Measurements from ENCODE around the gene H2AZ2. TPM values are rescaled to one million over a fixed set of nuclear protein-coding genes. Genes with fewer than 3 reads are reported as not detected.

Gene H2AZ2
- total and polyA plus RNA-seq, 2 of the 4 experiments (the other 2 are of a cell fraction) = 156 to 162 TPM

- Histone ChIP-seq H3K27me3 (ENCODE audit: control insufficient read depth, insufficient read depth, low read length) (no peaks in the 10 kb centered on the region), H4K20me1 (ENCODE audit: insufficient read depth, low read length) (no peaks in the 10 kb centered on the region), H3K18ac (ENCODE audit: low read depth, low read length) (peak overlapping the region; percentile 84), H2BK20ac (ENCODE audit: low read depth, low read length) (peak overlapping the region; percentile 65), H3K56ac (ENCODE audit: extremely low read depth, insufficient read depth, low read length) (peak overlapping the region; percentile 70; the same call in 1 of the 2 replicates), H2BK120ac (ENCODE audit: low read depth, low read length) (peak overlapping the region; percentile 65), H2AFZ (replicated peaks; ENCODE audit: low read length, poor library complexity) (no peak overlapping the region), H3K23ac (ENCODE audit: low read depth, low read length) (no peak overlapping the region), H2BK15ac (ENCODE audit: low read depth, low read length) (peak overlapping the region; percentile 93; the same call in 2 of the 3 replicates), H3K4ac (ENCODE audit: low read depth, low read length) (peak overlapping the region; percentile 69), H2AK5ac (ENCODE audit: low read depth, low read length) (peak overlapping the region; percentile 87), H2AK9ac (replicated peaks; ENCODE audit: low read depth, low read length, poor library complexity) (no peak overlapping the region), H3K9me3 (ENCODE audit: control insufficient read depth, insufficient read depth, low read length) (no peaks in the 10 kb centered on the region), H4K5ac (ENCODE audit: low read depth, low read length) (peak overlapping the region; percentile 48), H3K36me3 (ENCODE audit: control insufficient read depth, insufficient read depth, low read length) (no peaks in the 10 kb centered on the region), H3K9ac (ENCODE audit: low read depth, low read length) (peak overlapping the region; percentile 67), H3K79me1 (ENCODE audit: low read depth in 1 of 2, low read length in 2 of 2) (peaks cover 3 to 9% of the 10 kb centered on the region in 2 experiments; a peak in 2 of 4 replicates), H2BK5ac (ENCODE audit: low read depth, low read length, poor library complexity, severe bottlenecking) (peak overlapping the region; percentile 86), H4K91ac (ENCODE audit: insufficient read depth, low read depth, low read length) (peak overlapping the region; percentile 51), H3K14ac (replicated peaks; ENCODE audit: low read depth, low read length) (peak overlapping the region; percentile 55), H3K4me1 (ENCODE audit: control insufficient read depth, insufficient read depth, low read length) (peaks cover 5% of the 10 kb centered on the region), H3K27ac (ENCODE audit: insufficient read depth, low read length) (peak overlapping the region; percentile 84; the same call in 1 of the 2 replicates), H4K8ac (ENCODE audit: low read depth in 2 of 2, low read length in 2 of 2) (peak overlapping the region; percentile 67 to 90), H3K9me1 (ENCODE audit: insufficient read depth, low read length) (peaks cover 6% of the 10 kb centered on the region; the same call in 1 of the 2 replicates), H3K4me2 (ENCODE audit: low read depth, low read length) (peak overlapping the region; percentile 61; the same call in 1 of the 2 replicates), H3K4me3 (ENCODE audit: insufficient read depth, low read depth, low read length) (no peak overlapping the region)
- in situ Hi-C loops (cut with MboI; ENCODE audit: low sequenced_read_pairs) (no loop called here), intact Hi-C loops (cut with micrococcal nuclease) (no loop called here), dilution Hi-C loops (cut with HindIII; ENCODE audit: low sequenced_read_pairs, unreplicated experiment) (no loop called here)
- ChIA-PET POLR2A (ENCODE audit: unreplicated experiment) (interaction anchor here (0.7 kb wide), 1 partner anchor 10 kb away, joined by 11 read pairs; no protein-coding TSS in a partner anchor), CTCF (interaction anchor here (1.1 to 1.2 kb wide), 2 partner anchors 22 to 157 kb away, joined by 3 to 4 read pairs; no protein-coding TSS in a partner anchor)
- TF ChIP-seq CTCF (conservative IDR thresholded peaks at IDR 0.05; ENCODE audit: low read depth, low read length) (peak; percentile 36), RCOR1 (IDR thresholded peaks at IDR 0.05; ENCODE audit: insufficient replicate concordance, low read length) (no peak), BHLHE40 (IDR thresholded peaks at IDR 0.05; ENCODE audit: low read depth, low read length) (no peak), SMC3 (IDR thresholded peaks at IDR 0.05; ENCODE audit: low read depth, low read length) (peak; percentile 40; the same call in 1 of the 2 replicates), RAD21 (IDR thresholded peaks at IDR 0.05; ENCODE audit: low read length) (peak; percentile 38)
- no TSS peak for BruUV-seq (replicated peaks)
- DNase-seq (peak; percentile 73), ATAC-seq (ENCODE audit: low read depth) (peak; percentile 55)
- WGBS, 2 experiments (ENCODE audit: extremely low coverage in 2 of 2, insufficient read length in 1 of 2) = 100% methylated on average over 2 of the region's 8 CpGs; no CpG with 5 or more reads in 1 of the 2 experiments
Observed at GRCh38 chr7:44791278-44792219, 56.3 kb downstream of the H2AZ2 start.
